Measurements from ENCODE around the gene DEK. TPM values are rescaled to one million over a fixed set of nuclear protein-coding genes. Genes with fewer than 3 reads are reported as not detected.
"Not testable (repeated sequence)": the region's sequence is repeated elsewhere in the genome, so short reads cannot be mapped to it uniquely, and the experiment has no call there.

The DEK gene
- total RNA-seq, 1 donor from 2014 or later = 207 TPM

GRCh38 chr6:18235524-18235923 lies 28.8 kb downstream of the DEK start:
- no peaks in the 10 kb centered on the region for H3K4me1 Mint-ChIP-seq
- TF ChIP-seq CTCF (conservative IDR thresholded peaks at IDR 0.05) = no peak
- DNase-seq (ENCODE audit: low read depth, low spot score) = no peak
- H3K27ac Mint-ChIP-seq (ENCODE audit: unreplicated experiment) = no peak overlapping the region
- no peaks in the 10 kb centered on the region for H3K27me3 Mint-ChIP-seq (ENCODE audit: low read depth)
- peaks cover 28% of the 10 kb centered on the region for H3K9me3 Mint-ChIP-seq
- no peak overlapping the region for H3K4me3 Mint-ChIP-seq
- H3K36me3 Mint-ChIP-seq (ENCODE audit: low read depth) = peaks cover 61% of the 10 kb centered on the region

- Mint-ChIP-seq H3K36me3 (ENCODE audit: low read depth) (peaks cover 69% of the 10 kb centered on the region), H3K4me3 (no peak overlapping the region), H3K27ac (ENCODE audit: unreplicated experiment) (no peak overlapping the region), H3K4me1 (no peaks in the 10 kb centered on the region), H3K9me3 (peaks cover 31% of the 10 kb centered on the region), H3K27me3 (ENCODE audit: low read depth) (no peaks in the 10 kb centered on the region)
- no peak for DNase-seq (ENCODE audit: low read depth, low spot score)
- TF ChIP-seq CTCF (conservative IDR thresholded peaks at IDR 0.05) = no peak
Observed at GRCh38 chr6:18234564-18234963, 29.8 kb downstream of the DEK start.

GRCh38 chr6:18233770-18234169 lies 30.6 kb downstream of the DEK start:
- not testable (repeated sequence) for H3K4me3 Mint-ChIP-seq; DNase-seq (ENCODE audit: low read depth, low spot score); H3K27ac Mint-ChIP-seq (ENCODE audit: unreplicated experiment); H3K4me1 Mint-ChIP-seq; H3K27me3 Mint-ChIP-seq (ENCODE audit: low read depth)
- peaks cover 34% of the 10 kb centered on the region for H3K9me3 Mint-ChIP-seq
- H3K36me3 Mint-ChIP-seq (ENCODE audit: low read depth) = peaks cover 74% of the 10 kb centered on the region

GRCh38 chr6:18231856-18232255 lies 32.5 kb downstream of the DEK start:
- peaks cover 34% of the 10 kb centered on the region for H3K9me3 Mint-ChIP-seq
- H3K27me3 Mint-ChIP-seq (ENCODE audit: low read depth); DNase-seq (ENCODE audit: low read depth, low spot score); H3K27ac Mint-ChIP-seq (ENCODE audit: unreplicated experiment); H3K4me1 Mint-ChIP-seq; H3K4me3 Mint-ChIP-seq: not testable (repeated sequence)
- peaks cover 90% of the 10 kb centered on the region for H3K36me3 Mint-ChIP-seq (ENCODE audit: low read depth)

GRCh38 chr6:18228590-18228989 lies 35.7 kb downstream of the DEK start:
- H3K4me3 Mint-ChIP-seq; H3K27me3 Mint-ChIP-seq (ENCODE audit: low read depth); DNase-seq (ENCODE audit: low read depth, low spot score); H3K27ac Mint-ChIP-seq (ENCODE audit: unreplicated experiment); H3K4me1 Mint-ChIP-seq: not testable (repeated sequence)
- Mint-ChIP-seq H3K36me3 (ENCODE audit: low read depth) (peaks cover 70% of the 10 kb centered on the region), H3K9me3 (peaks cover 26% of the 10 kb centered on the region)

- Mint-ChIP-seq H3K36me3 (ENCODE audit: low read depth) (peaks cover 59% of the 10 kb centered on the region), H3K9me3 (peaks cover 18% of the 10 kb centered on the region)
- not testable (repeated sequence) for DNase-seq (ENCODE audit: low read depth, low spot score); H3K4me3 Mint-ChIP-seq; H3K27me3 Mint-ChIP-seq (ENCODE audit: low read depth); H3K4me1 Mint-ChIP-seq; H3K27ac Mint-ChIP-seq (ENCODE audit: unreplicated experiment)
Observed at GRCh38 chr6:18227166-18227565, 37.2 kb downstream of the DEK start.

GRCh38 chr6:18226451-18227105 lies 37.8 kb downstream of the DEK start:
- peaks cover 55% of the 10 kb centered on the region for H3K36me3 Mint-ChIP-seq (ENCODE audit: low read depth)
- not testable (repeated sequence) for DNase-seq (ENCODE audit: low read depth, low spot score); H3K4me1 Mint-ChIP-seq; H3K27ac Mint-ChIP-seq (ENCODE audit: unreplicated experiment); H3K4me3 Mint-ChIP-seq; H3K27me3 Mint-ChIP-seq (ENCODE audit: low read depth)
- peaks cover 14% of the 10 kb centered on the region for H3K9me3 Mint-ChIP-seq

- H3K27ac Mint-ChIP-seq (ENCODE audit: unreplicated experiment) = no peak overlapping the region
- no peak for TF ChIP-seq CTCF (conservative IDR thresholded peaks at IDR 0.05)
- no peaks in the 10 kb centered on the region for H3K9me3 Mint-ChIP-seq
- H3K36me3 Mint-ChIP-seq (ENCODE audit: low read depth) = peaks cover 40% of the 10 kb centered on the region
- no peak for DNase-seq (ENCODE audit: low read depth, low spot score)
- peaks cover 6% of the 10 kb centered on the region for H3K4me1 Mint-ChIP-seq
- no peaks in the 10 kb centered on the region for H3K27me3 Mint-ChIP-seq (ENCODE audit: low read depth)
- H3K4me3 Mint-ChIP-seq = no peak overlapping the region
Observed at GRCh38 chr6:18221288-18221615, 43.1 kb downstream of the DEK start.

Measured in neural crest cell (in vitro differentiated cells).